ENCODE measurements around the gene GIPC1. TPM values are rescaled to one million over a fixed set of nuclear protein-coding genes. Genes with fewer than 3 reads are reported as not detected.

The GIPC1 gene
- total RNA-seq, 1 experiment from 2014 or later = 103 TPM

GRCh38 chr19:14502334-14503092 lies 6.6 kb upstream of the GIPC1 start:
- Histone ChIP-seq H3K9ac (ENCODE audit: low read length) (no peak overlapping the region; the same call in 1 of the 2 replicates), H3K79me2 (ENCODE audit: insufficient read depth, low read length) (no peaks in the 10 kb centered on the region), H2AFZ (ENCODE audit: low read depth, low read length, poor library complexity, severe bottlenecking) (no peak overlapping the region), H3K36me3 (ENCODE audit: control insufficient read depth in 1 of 2, insufficient read depth in 2 of 2, low read length in 2 of 2) (no peaks in the 10 kb centered on the region), H3K4me2 (ENCODE audit: low read length) (peak overlapping the region; percentile 6; the same call in 1 of the 2 replicates), H3K4me3 (replicated peaks in 1 of 2; ENCODE audit: low read depth in 1 of 2, low read length in 2 of 2) (no peak overlapping the region), H3K27ac (ENCODE audit: low read depth, low read length) (no peak overlapping the region), H3K27me3 (ENCODE audit: insufficient read depth, low read length) (no peaks in the 10 kb centered on the region), H4K20me1 (ENCODE audit: insufficient read depth) (no peaks in the 10 kb centered on the region), H3K4me1 (ENCODE audit: control insufficient read depth in 1 of 2, insufficient read depth in 2 of 2, low read length in 2 of 2) (peaks cover 40 to 47% of the 10 kb centered on the region in 2 experiments), H3K9me2 (ENCODE audit: insufficient read depth) (no peaks in the 10 kb centered on the region), H3K9me3 (ENCODE audit: control insufficient read depth in 1 of 2, insufficient read depth in 1 of 2, low read depth in 1 of 2, low read length in 2 of 2) (no peaks in the 10 kb centered on the region)
- TF ChIP-seq CBX3 (IDR thresholded peaks at IDR 0.05; ENCODE audit: low read depth) = no peak
- TF ChIP-seq MAX (IDR thresholded peaks at IDR 0.05) = no peak
- TF ChIP-seq ZFX (IDR thresholded peaks at IDR 0.05) = no peak
- no peak for TF ChIP-seq ZNF274 (IDR thresholded peaks at IDR 0.05; ENCODE audit: low read depth, low read length)
- TF ChIP-seq EZH2phosphoT487 (IDR thresholded peaks at IDR 0.05; ENCODE audit: borderline replicate concordance) = no peak
- no peak for TF ChIP-seq SP1 (IDR thresholded peaks at IDR 0.05; ENCODE audit: low read depth)
- no peak for TF ChIP-seq ELF1 (IDR thresholded peaks at IDR 0.05; ENCODE audit: borderline replicate concordance, low read depth)
- TF ChIP-seq POLR2AphosphoS5 (IDR thresholded peaks at IDR 0.05; ENCODE audit: low read depth, low read length) = no peak
- TF ChIP-seq EZH2 (IDR thresholded peaks at IDR 0.05) = no peak
- TF ChIP-seq FOSL1 (IDR thresholded peaks at IDR 0.05; ENCODE audit: low read depth) = no peak
- TF ChIP-seq RAD21 (IDR thresholded peaks at IDR 0.05; ENCODE audit: low read depth) = no peak
- TF ChIP-seq TCF7L2 (IDR thresholded peaks at IDR 0.05; ENCODE audit: borderline replicate concordance, extremely low read depth, insufficient read depth, insufficient read length) = no peak
- ATAC-seq = no peak
- intact Hi-C loops (cut with micrococcal nuclease) = no loop called here
- ChIA-PET POLR2A (interaction anchor here (1.5 kb wide), 1 partner anchor 16 kb away, joined by 7 read pairs; the partner anchor contains the start of gene DNAJB1), CTCF (no interaction called here), RAD21 (ENCODE audit: low non-redundant PET in 1 of 2, low total read pairs in 2 of 2, uncharacterized antibody in 2 of 2, unreplicated experiment in 2 of 2) (no interaction called here)
- no peak for DNase-seq (ENCODE audit: low read depth, low spot score)
- BruUV-seq (replicated peaks) = no TSS peak

Data from HCT116 (cell line).